Brain microvascular endothelial cell (primary cell): ENCODE data around the gene CKAP2L.

Source experiments
- DNase-seq: peaks from one replicate; pipeline ENCODE4 v3.0.0-alpha.2; 2020
- H3K27ac ChIP-seq: fragments of 250-450 bp; sonication (Bioruptor Pico); 2 replicates; pipeline ENCODE4 v1.5.1; 2020; ENCODE audit warnings: mild to moderate bottlenecking, moderate library complexity
- H3K27me3 ChIP-seq: fragments of 250-450 bp; sonication (Bioruptor Pico); replicated peaks from 2 replicates; pipeline ENCODE4 v1.5.1; 2020; ENCODE audit warnings: mild to moderate bottlenecking
- H3K36me3 ChIP-seq: fragments of 250-450 bp; sonication (Bioruptor Pico); replicated peaks from 2 replicates; pipeline ENCODE4 v1.5.1; 2020; ENCODE audit warnings: mild to moderate bottlenecking
- H3K4me3 ChIP-seq: 2 replicates; pipeline ENCODE4 v1.5.1; 2011; ENCODE audit warnings: low read depth, mild to moderate bottlenecking, control low read depth, low read length, moderate library complexity
- CTCF ChIP-seq: IDR thresholded peaks from 2 replicates; pipeline ENCODE4 v1.5.1; 2011; ENCODE audit warnings: low read depth, mild to moderate bottlenecking, moderate library complexity, low read length, control low read depth, inconsistent platforms; ENCODE audit errors: missing control alignments
- in situ Hi-C: cut with HindIII; loops from 2 replicates; pipeline ENCODE4 v1.10.0; 2017; ENCODE audit warnings: low sequenced_read_pairs, low pct_ligation_motif_present

CKAP2L gene

GRCh38 chr2:112789186-112789585 is 24.8 kb upstream of the CKAP2L start:
- no peaks in the 10 kb centered on the region for H3K27me3 ChIP-seq
- H3K4me3 ChIP-seq: no peak overlapping the region
- no peak overlapping the region for H3K27ac ChIP-seq
- no peak for TF ChIP-seq CTCF
- no peak for DNase-seq
- in situ Hi-C loops: no loop called here
- no peaks in the 10 kb centered on the region for H3K36me3 ChIP-seq

- DNase-seq: no peak
- Histone ChIP-seq H3K27ac (no peak overlapping the region), H3K4me3 (no peak overlapping the region), H3K36me3 (no peaks in the 10 kb centered on the region), H3K27me3 (no peaks in the 10 kb centered on the region)
- in situ Hi-C loops: no loop called here
- no peak for TF ChIP-seq CTCF
These were observed 24.2 kb upstream of the CKAP2L start for GRCh38 chr2:112788653-112789052.

- no peaks in the 10 kb centered on the region for H3K36me3 ChIP-seq
- no peaks in the 10 kb centered on the region for H3K27me3 ChIP-seq
- DNase-seq: no peak
- H3K4me3 ChIP-seq: no peak overlapping the region
- TF ChIP-seq CTCF: no peak
- in situ Hi-C loops: no loop called here
- H3K27ac ChIP-seq: no peak overlapping the region
These were observed 23.5 kb upstream of the CKAP2L start for GRCh38 chr2:112787729-112788393.

- Histone ChIP-seq H3K27ac (no peak overlapping the region), H3K36me3 (no peaks in the 10 kb centered on the region), H3K27me3 (no peaks in the 10 kb centered on the region), H3K4me3 (no peak overlapping the region)
- no peak for DNase-seq
- in situ Hi-C loops: no loop called here
- TF ChIP-seq CTCF: no peak
These were observed 22.9 kb upstream of the CKAP2L start for GRCh38 chr2:112787294-112787693.

DNA sequence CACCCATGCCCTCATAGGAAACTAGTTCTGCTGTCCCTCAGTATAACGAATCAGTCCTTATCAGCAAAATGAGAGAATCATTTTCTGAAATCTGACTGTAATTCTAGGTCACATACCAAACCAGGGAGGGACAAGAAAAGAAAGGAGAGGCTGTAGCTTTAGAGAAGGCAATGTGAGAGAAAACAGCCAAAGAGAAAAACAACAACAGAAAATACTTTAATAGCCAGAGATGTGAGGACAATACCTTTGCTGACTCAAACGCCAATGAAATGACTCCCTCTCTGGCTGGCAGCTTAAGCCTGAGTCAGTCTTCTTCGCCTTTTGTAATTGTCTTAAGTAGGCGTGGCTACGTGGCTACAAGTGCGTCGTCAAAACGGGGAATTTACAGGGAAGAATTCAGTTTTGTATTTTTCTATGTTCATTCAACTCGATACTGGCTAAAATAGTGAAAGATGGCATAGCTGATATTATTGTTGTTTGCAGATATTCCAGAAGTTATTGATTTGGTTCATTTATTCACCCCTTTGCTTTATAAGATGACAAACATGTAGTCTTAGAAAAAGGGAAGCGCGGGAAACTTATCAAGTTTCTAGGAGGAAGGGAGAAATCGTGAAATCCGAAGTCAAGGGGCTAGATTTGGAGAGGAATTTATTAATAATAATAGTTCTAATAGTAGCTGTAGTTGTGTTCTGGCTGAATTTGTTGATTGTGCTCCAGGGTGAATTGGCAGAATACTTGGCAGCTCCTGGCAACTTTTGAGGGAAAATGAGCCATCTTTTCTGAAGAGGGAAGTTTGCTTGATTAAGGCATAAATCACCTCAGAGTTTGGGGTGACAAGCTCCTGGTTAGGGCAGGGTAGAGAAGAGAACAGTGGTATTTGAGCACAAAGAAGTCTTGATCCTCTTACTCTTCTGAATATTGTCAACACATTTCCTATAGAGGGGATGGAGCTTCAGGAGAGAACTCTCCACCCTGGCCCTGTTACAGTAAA is 20.1 kb upstream of the CKAP2L start, which contains the start of gene IL1A:
Gene IL1A (minus strand): TSS at position 295 of the 991 bp plus-strand sequence. CDS start 723 bp downstream, outside the sequence.
- no peaks in the 10 kb centered on the region for H3K27me3 ChIP-seq
- TF ChIP-seq CTCF: no peak
- in situ Hi-C loops: no loop called here
- no peak within 1 kb of the TSS for H3K27ac ChIP-seq
- no peak within 1 kb of the TSS for H3K4me3 ChIP-seq
- no peaks in the 10 kb centered on the region for H3K36me3 ChIP-seq
- peak; percentile 51 for DNase-seq
